ENCODE measurements around the gene GATB.

DNA sequence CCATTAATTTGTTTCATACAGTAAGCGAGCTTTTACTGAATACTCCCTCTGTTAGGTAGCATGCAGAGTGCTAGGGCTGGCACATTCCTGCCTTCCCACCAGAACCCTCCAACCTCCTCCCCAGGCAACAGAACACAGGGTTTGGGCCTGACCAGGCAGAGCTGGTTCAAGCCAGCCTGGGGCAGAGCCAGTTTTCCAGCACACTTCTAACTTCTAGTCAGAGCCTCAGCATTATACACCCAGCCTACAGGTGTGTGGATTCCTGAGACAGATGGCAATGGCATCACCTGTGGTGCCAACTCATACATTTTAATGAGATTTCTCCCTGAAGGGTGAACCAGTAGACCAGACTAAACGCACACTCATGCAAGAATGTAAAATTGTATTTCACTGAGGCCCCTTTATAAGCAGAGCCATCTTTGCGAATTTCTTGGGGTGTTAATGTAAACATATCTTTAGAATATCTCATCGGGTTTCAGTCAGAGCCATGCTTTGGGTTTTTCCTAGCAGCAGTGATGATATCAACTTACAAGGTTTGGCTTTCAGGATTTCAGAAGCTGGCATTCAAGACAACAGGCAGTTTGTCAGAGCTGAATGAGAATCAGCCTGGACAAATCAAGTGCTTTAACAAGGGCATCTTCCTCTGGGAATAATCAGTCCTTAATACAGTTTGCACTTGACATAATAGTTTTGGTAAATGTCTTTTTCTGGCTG lies 92.0 kb downstream of the GATB start:
- TF ChIP-seq, protein P1, sequence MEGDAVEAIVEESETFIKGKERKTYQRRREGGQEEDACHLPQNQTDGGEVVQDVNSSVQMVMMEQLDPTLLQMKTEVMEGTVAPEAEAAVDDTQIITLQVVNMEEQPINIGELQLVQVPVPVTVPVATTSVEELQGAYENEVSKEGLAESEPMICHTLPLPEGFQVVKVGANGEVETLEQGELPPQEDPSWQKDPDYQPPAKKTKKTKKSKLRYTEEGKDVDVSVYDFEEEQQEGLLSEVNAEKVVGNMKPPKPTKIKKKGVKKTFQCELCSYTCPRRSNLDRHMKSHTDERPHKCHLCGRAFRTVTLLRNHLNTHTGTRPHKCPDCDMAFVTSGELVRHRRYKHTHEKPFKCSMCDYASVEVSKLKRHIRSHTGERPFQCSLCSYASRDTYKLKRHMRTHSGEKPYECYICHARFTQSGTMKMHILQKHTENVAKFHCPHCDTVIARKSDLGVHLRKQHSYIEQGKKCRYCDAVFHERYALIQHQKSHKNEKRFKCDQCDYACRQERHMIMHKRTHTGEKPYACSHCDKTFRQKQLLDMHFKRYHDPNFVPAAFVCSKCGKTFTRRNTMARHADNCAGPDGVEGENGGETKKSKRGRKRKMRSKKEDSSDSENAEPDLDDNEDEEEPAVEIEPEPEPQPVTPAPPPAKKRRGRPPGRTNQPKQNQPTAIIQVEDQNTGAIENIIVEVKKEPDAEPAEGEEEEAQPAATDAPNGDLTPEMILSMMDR (IDR thresholded peaks at IDR 0.05), result no peak
- TF ChIP-seq POLR2A (IDR thresholded peaks at IDR 0.05), result no peak

Measured in Peyer's patch (tissue), 4 donors.